Esophagus muscularis mucosa (tissue), 4 donors: ENCODE data around the gene GFRA1. TPM values are rescaled to one million over a fixed set of nuclear protein-coding genes. Genes with fewer than 3 reads are reported as not detected.

ENCODE experiments used
- DNase-seq: peaks from one replicate; pipeline ENCODE4 v3.0.0-alpha.2; 2017; ENCODE audit errors: extremely low spot score
- H3K27ac ChIP-seq, 4 donors: fragments of 200-600 bp; sonication (generic); replicated peaks in 1 of 4; 1 replicate in 3 of 4; 2 replicates in 1 of 4; pipeline ENCODE4 v1.5.1; 2016 to 2019; ENCODE audit warnings: mild to moderate bottlenecking in 1 of 4
- H3K27me3 ChIP-seq, 4 donors: fragments of 200-600 bp; sonication (generic); one replicate each; pipeline versions ENCODE4 v1.5.1 to v1.6.0; 2016 to 2019
- H3K36me3 ChIP-seq, 4 donors: fragments of 200-600 bp; sonication (generic); one replicate each; pipeline ENCODE4 v1.5.1; 2016 to 2019
- H3K4me1 ChIP-seq, 4 donors: fragments of 200-600 bp; sonication (generic); one replicate each; pipeline ENCODE4 v1.5.1; 2016 to 2019
- H3K4me3 ChIP-seq, 4 donors: fragments of 200-600 bp; sonication (generic); 1 replicate in 2 of 4; 2 replicates in 2 of 4; pipeline ENCODE4 v1.5.1; 2016 to 2019; ENCODE audit warnings: mild to moderate bottlenecking in 4 of 4, moderate library complexity in 1 of 4
- H3K9me3 ChIP-seq, 4 donors: fragments of 200-600 bp; sonication (generic); 1 replicate in 3 of 4; 2 replicates in 1 of 4; pipeline ENCODE4 v1.5.1; 2016 to 2019
- CTCF ChIP-seq, 3 experiments: fragments of 200-600 bp in 2 of 3; fragments of 450-650 bp in 1 of 3; sonication (generic) in 2 of 3; IDR thresholded peaks; one replicate each; pipeline ENCODE4 v1.5.1; 2017 to 2019; ENCODE audit warnings: antibody characterized with exemption in 3 of 3, mild to moderate bottlenecking in 2 of 3, moderate library complexity in 1 of 3
- EP300 ChIP-seq: sonication (generic); formaldehyde crosslinking; IDR thresholded peaks from one replicate; pipeline ENCODE4 v1.6.1; 2017; ENCODE audit warnings: antibody characterized with exemption
- POLR2A ChIP-seq: fragments of 450-650 bp; IDR thresholded peaks from one replicate; pipeline ENCODE4 v1.6.1; 2017; ENCODE audit warnings: antibody characterized with exemption, moderate library complexity, mild to moderate bottlenecking, low read depth
- POLR2AphosphoS5 ChIP-seq, 2 donors: sonication (generic); formaldehyde crosslinking; IDR thresholded peaks; one replicate each; pipeline ENCODE4 v1.6.1; 2017; ENCODE audit warnings: antibody characterized with exemption in 2 of 2
- WGBS: methylation state at CpG from one replicate; pipeline ENCODE4 v1.1.5; 2018; 5-methylcytosine and 5-hydroxymethylcytosine counted together
- intact Hi-C: fragments of 100-400 bp; cut with DNase I; formaldehyde crosslinking; loops from one replicate; pipeline ENCODE4 v1.15.1; 2023
- total RNA-seq, 4 donors: library from RNA; depleted of rRNA; stranded (reverse); fragments of >200 nt; gene quantifications; one replicate each; pipeline versions ENCODE4 v1.1.0 to v1.2.1, GENCODE V29; 2016

GFRA1 gene
- total RNA-seq, 4 donors from 2014 or later, result 44.0 to 73.4 (median 64.5) TPM

GRCh38 chr10:116183733-116184511, 89.1 kb downstream of the GFRA1 start:
- Histone ChIP-seq H3K4me3 (no peak overlapping the region), H3K27me3 (no peaks in the 10 kb centered on the region), H3K36me3 (no peaks in the 10 kb centered on the region), H3K4me1 (no peaks in the 10 kb centered on the region), H3K9me3 (no peaks in the 10 kb centered on the region), H3K27ac (no peak overlapping the region)
- intact Hi-C loops, result no loop called here
- DNase-seq, result no peak
- 55% methylated on average over 5 of the region's 5 CpGs for WGBS
- TF ChIP-seq POLR2A (no peak), EP300 (no peak), CTCF (IDR thresholded peaks at IDR 0.05) (no peak), POLR2AphosphoS5 (IDR thresholded peaks at IDR 0.05) (no peak)

- Histone ChIP-seq H3K27me3 (no peaks in the 10 kb centered on the region), H3K27ac (no peak overlapping the region), H3K4me1 (peaks cover 0 to 8% (median 2%) of the 10 kb centered on the region in 4 donors), H3K4me3 (no peak overlapping the region), H3K36me3 (no peaks in the 10 kb centered on the region), H3K9me3 (no peaks in the 10 kb centered on the region)
- intact Hi-C loops, result no loop called here
- DNase-seq, result no peak
- no peak for TF ChIP-seq CTCF (IDR thresholded peaks at IDR 0.05)
- TF ChIP-seq POLR2AphosphoS5 (IDR thresholded peaks at IDR 0.05), result no peak
- TF ChIP-seq EP300, result no peak
- TF ChIP-seq POLR2A, result no peak
- 100% methylated on average over 2 of the region's 2 CpGs for WGBS
Observed at GRCh38 chr10:116182426-116182825, 90.6 kb downstream of the GFRA1 start.

GRCh38 chr10:116178086-116178605, 94.9 kb downstream of the GFRA1 start:
- TF ChIP-seq POLR2AphosphoS5 (IDR thresholded peaks at IDR 0.05) (no peak), POLR2A (no peak)
- intact Hi-C loops, result no loop called here
- no peaks in the 10 kb centered on the region for H3K36me3 ChIP-seq
- H3K9me3 ChIP-seq, result no peaks in the 10 kb centered on the region
- peaks cover 0 to 11% (median 2%) of the 10 kb centered on the region in 4 donors for H3K4me1 ChIP-seq
- no peak overlapping the region for H3K4me3 ChIP-seq
- H3K27ac ChIP-seq, result no peak overlapping the region
- H3K27me3 ChIP-seq, result no peaks in the 10 kb centered on the region
- no peak for DNase-seq
- 54% methylated on average over 8 of the region's 9 CpGs for WGBS

GRCh38 chr10:116175231-116175630, 97.8 kb downstream of the GFRA1 start:
- intact Hi-C loops, result no loop called here
- no peaks in the 10 kb centered on the region for H3K9me3 ChIP-seq
- H3K36me3 ChIP-seq, result no peaks in the 10 kb centered on the region
- no peak for TF ChIP-seq POLR2AphosphoS5 (IDR thresholded peaks at IDR 0.05)
- no peak for TF ChIP-seq EP300
- TF ChIP-seq CTCF (IDR thresholded peaks at IDR 0.05), result no peak
- no peak for TF ChIP-seq POLR2A
- no peak overlapping the region for H3K27ac ChIP-seq
- H3K27me3 ChIP-seq, result no peaks in the 10 kb centered on the region
- DNase-seq, result no peak
- 93% methylated on average over 8 of the region's 8 CpGs for WGBS
- no peak overlapping the region for H3K4me3 ChIP-seq
- peaks cover 0 to 11% (median 2%) of the 10 kb centered on the region in 4 donors for H3K4me1 ChIP-seq

GRCh38 chr10:116171505-116171904, 101.5 kb downstream of the GFRA1 start:
- Histone ChIP-seq H3K4me3 (no peak overlapping the region), H3K9me3 (no peaks in the 10 kb centered on the region), H3K36me3 (no peaks in the 10 kb centered on the region), H3K27me3 (no peaks in the 10 kb centered on the region), H3K27ac (no peak overlapping the region), H3K4me1 (no peaks in the 10 kb centered on the region)
- intact Hi-C loops, result no loop called here
- no peak for DNase-seq
- 90% methylated on average over 4 of the region's 4 CpGs for WGBS
- TF ChIP-seq POLR2AphosphoS5 (IDR thresholded peaks at IDR 0.05), result no peak
- no peak for TF ChIP-seq CTCF (IDR thresholded peaks at IDR 0.05)
- no peak for TF ChIP-seq EP300
- no peak for TF ChIP-seq POLR2A
